ENCODE measurements around the gene GNA12.

Gene GNA12

DNA sequence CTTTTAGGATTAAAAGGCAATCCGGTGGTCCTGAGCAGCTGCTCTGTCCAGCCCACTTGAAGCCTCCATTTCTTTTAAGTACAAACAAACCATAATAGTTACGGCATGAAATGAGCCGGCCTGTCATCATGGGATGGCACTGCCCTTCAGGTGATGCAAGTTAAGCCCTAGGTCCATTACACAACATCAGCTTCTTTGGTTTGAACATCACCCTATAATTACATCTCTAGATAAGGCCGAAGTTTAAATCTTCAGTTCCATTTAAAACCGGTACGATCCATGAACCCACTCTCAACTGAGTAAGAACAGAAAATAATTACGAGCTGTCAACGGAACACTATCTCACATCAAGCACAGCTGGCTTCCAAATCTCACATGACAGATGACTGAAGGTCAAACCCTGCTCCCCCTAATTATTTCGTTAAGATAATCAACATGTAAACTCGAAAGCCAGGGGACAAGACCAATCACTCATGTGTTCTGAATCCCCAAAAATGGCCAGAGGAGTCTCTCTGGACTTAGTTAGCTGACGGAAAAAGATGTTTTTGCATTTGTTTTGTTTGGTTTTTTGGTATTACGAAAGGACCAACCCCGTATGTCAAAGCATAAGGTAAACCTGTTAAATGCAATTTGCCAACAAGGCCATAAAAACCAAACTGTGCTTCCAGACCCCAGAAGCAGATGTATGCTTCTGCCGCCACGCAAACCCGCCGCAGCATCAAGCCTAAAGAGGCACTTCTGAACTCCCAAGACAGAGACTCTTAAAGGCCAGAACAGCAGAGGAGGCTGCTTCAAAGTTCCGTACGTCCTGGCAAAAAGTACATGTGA lies 10.8 kb downstream of the GNA12 start:
- no peak for DNase-seq (ENCODE audit: low read depth)
- no peak overlapping the region for H3K9ac ChIP-seq (ENCODE audit: low read length)
- H3K27me3 ChIP-seq (replicated peaks; ENCODE audit: control insufficient read depth, insufficient read depth, low read length) = no peaks in the 10 kb centered on the region
- H3K4me3 ChIP-seq (ENCODE audit: low read length) = no peak overlapping the region
- H3K9me3 ChIP-seq (ENCODE audit: control insufficient read depth, low read length) = no peaks in the 10 kb centered on the region
- H3K4me1 ChIP-seq (ENCODE audit: control insufficient read depth, insufficient read depth, low read length) = peaks cover 22% of the 10 kb centered on the region
- H3K36me3 ChIP-seq (ENCODE audit: control insufficient read depth, insufficient read depth, low read length, severe bottlenecking) = peaks cover 6% of the 10 kb centered on the region

DNA sequence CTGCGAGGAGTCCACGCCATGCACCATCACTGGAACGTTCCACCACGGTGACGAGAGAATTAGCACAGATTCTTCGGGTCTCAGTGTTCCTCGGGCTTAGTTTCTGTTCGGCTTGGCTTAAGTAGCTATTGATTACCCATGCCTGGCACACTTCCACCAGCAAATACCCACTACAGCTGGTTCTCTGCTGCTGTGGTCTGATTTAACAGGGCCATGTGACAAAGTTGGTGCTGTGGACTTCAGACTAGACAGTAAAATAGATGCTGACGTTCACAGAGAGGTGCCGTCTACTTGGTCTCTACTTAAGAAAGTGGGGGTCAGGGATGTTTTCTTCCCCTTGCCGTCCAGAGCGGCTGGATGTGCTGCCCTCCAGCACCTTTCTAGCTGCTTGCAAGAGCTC lies 11.6 kb downstream of the GNA12 start:
- no peak for DNase-seq (ENCODE audit: low read depth)
- no peak overlapping the region for H3K9ac ChIP-seq (ENCODE audit: low read length)
- H3K9me3 ChIP-seq (ENCODE audit: control insufficient read depth, low read length) = no peaks in the 10 kb centered on the region
- peaks cover 24% of the 10 kb centered on the region for H3K4me1 ChIP-seq (ENCODE audit: control insufficient read depth, insufficient read depth, low read length)
- peaks cover 5% of the 10 kb centered on the region for H3K36me3 ChIP-seq (ENCODE audit: control insufficient read depth, insufficient read depth, low read length, severe bottlenecking)
- H3K27me3 ChIP-seq (replicated peaks; ENCODE audit: control insufficient read depth, insufficient read depth, low read length) = no peaks in the 10 kb centered on the region
- no peak overlapping the region for H3K4me3 ChIP-seq (ENCODE audit: low read length)

DNA sequence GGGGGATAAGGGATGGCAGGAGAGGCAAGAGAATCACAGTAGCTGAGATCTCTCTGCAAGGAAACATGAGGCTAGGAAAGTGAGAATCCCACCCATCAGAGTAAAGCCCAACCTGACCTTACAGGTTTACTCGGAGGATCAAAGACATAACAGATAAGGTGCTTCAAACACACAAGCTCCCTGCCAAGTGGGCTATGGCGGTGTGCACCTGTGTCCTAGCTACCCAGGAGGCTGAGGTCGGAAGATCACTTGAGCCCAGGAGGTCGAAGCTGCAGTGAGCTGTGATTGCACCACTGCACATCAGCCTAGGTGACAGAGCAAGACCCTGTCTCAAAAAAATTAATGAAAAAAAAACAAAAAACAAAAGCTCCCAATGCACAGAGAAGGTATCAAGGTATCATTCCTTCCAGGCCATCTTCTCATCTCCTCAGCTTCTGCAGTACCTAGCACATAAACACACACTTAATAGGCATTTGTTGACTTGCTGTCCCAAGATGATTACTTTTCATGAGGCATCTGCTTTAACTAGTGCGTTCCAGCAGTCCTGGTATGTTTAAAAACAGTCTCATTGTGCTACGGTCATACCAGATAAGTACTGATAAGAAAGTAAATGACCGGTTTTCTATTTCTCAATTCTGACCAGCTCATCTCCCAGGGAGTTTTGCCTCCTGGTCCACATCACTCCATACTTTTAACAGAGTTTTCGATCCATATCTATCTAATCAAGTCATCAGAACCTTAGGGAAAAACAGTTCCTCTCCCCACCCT lies 13.3 kb downstream of the GNA12 start:
- Histone ChIP-seq H3K4me1 (ENCODE audit: control insufficient read depth, insufficient read depth, low read length) (peaks cover 34% of the 10 kb centered on the region), H3K27me3 (replicated peaks; ENCODE audit: control insufficient read depth, insufficient read depth, low read length) (no peaks in the 10 kb centered on the region), H3K36me3 (ENCODE audit: control insufficient read depth, insufficient read depth, low read length, severe bottlenecking) (peaks cover 5% of the 10 kb centered on the region)

DNA sequence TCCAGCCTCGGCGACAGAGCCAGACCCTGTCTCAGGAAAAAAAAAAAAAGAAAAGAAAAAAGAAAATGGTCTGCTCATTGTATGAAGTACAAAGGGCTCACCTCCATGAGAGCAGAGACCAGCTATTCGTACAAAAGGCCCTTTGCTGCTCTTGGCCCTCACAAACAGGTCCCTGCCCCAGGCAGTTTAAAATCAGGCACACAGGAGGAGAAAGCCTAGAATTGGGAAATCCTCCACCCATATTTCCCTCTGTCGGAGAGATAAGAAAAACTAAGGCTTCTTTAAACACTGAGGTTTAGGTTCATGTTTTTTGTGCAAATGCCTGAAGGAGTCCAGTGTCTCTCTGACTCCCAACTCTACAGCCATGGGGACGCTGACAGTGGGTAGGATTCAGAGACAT lies 15.1 kb downstream of the GNA12 start:
- H3K27me3 ChIP-seq (replicated peaks; ENCODE audit: control insufficient read depth, insufficient read depth, low read length) = no peaks in the 10 kb centered on the region
- no peak overlapping the region for H3K4me3 ChIP-seq (ENCODE audit: low read length)
- peaks cover 28% of the 10 kb centered on the region for H3K4me1 ChIP-seq (ENCODE audit: control insufficient read depth, insufficient read depth, low read length)
- H3K9me3 ChIP-seq (ENCODE audit: control insufficient read depth, low read length) = no peaks in the 10 kb centered on the region
- H3K36me3 ChIP-seq (ENCODE audit: control insufficient read depth, insufficient read depth, low read length, severe bottlenecking) = no peaks in the 10 kb centered on the region
- H3K9ac ChIP-seq (ENCODE audit: low read length) = no peak overlapping the region
- no peak for DNase-seq (ENCODE audit: low read depth)

More for the DNA sequence above, 13.3 kb downstream of the GNA12 start:
- Histone ChIP-seq H3K9me3 (ENCODE audit: control insufficient read depth, low read length) (no peaks in the 10 kb centered on the region), H3K4me3 (ENCODE audit: low read length) (no peak overlapping the region), H3K9ac (ENCODE audit: low read length) (no peak overlapping the region)
- DNase-seq (ENCODE audit: low read depth) = no peak

DNA sequence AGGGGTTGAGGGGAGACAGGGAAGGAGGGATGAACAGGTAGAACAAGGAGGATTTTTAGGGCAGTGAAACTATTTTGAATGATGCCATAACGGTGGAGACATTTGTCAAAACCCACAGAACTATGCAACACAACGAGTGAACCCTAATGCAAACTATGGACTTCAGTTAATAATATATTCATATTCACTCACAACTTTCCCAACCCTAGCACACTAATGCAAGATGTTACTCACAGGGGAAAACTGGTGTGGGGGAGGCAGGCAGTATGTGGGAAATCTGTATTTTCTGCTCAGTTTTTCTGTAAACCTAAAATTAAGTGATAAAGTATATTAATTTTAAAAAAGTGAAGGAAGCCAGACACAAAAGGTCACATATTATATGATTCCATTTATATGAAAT lies 17.3 kb downstream of the GNA12 start:
- Histone ChIP-seq H3K9me3 (ENCODE audit: control insufficient read depth, low read length) (no peaks in the 10 kb centered on the region), H3K4me1 (ENCODE audit: control insufficient read depth, insufficient read depth, low read length) (peaks cover 51% of the 10 kb centered on the region), H3K27me3 (replicated peaks; ENCODE audit: control insufficient read depth, insufficient read depth, low read length) (no peaks in the 10 kb centered on the region), H3K4me3 (ENCODE audit: low read length) (no peak overlapping the region), H3K9ac (ENCODE audit: low read length) (no peak overlapping the region), H3K36me3 (ENCODE audit: control insufficient read depth, insufficient read depth, low read length, severe bottlenecking) (no peaks in the 10 kb centered on the region)
- no peak for DNase-seq (ENCODE audit: low read depth)

DNA sequence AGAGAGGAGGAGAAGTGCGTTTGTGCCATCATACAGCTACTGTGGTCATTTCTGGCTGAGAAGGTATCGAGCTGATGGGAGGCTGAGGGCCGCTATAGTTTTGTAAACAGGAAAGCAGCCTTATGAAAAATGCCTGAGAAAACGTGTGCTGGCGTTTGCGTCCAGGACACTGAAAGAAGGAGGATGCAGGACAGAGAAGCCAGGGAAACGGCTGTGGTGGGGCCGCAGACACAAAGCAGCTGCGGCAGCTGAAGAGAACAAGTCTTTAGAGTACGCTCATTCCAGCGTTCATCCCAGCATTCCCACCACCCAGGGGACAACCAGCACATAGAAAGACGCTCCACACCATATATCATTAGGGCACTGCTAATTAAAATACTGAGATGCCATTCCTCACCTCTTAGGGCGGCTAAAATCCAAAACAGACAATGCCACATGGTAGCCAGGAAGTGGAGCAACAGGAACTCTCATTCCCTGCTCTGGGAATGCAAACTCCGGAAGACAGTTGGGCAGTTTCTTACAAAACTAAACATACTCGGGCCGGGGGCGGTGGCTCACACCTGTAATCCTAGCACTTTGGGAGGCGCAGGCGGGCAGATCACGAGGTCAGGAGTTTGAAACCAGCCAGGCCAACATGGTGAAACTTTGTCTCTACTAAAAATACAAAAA lies 18.4 kb downstream of the GNA12 start:
- Histone ChIP-seq H3K36me3 (ENCODE audit: control insufficient read depth, insufficient read depth, low read length, severe bottlenecking) (no peaks in the 10 kb centered on the region), H3K9ac (ENCODE audit: low read length) (no peak overlapping the region), H3K9me3 (ENCODE audit: control insufficient read depth, low read length) (no peaks in the 10 kb centered on the region), H3K4me1 (ENCODE audit: control insufficient read depth, insufficient read depth, low read length) (peaks cover 58% of the 10 kb centered on the region), H3K27me3 (replicated peaks; ENCODE audit: control insufficient read depth, insufficient read depth, low read length) (no peaks in the 10 kb centered on the region), H3K4me3 (ENCODE audit: low read length) (no peak overlapping the region)
- no peak for DNase-seq (ENCODE audit: low read depth)

DNA sequence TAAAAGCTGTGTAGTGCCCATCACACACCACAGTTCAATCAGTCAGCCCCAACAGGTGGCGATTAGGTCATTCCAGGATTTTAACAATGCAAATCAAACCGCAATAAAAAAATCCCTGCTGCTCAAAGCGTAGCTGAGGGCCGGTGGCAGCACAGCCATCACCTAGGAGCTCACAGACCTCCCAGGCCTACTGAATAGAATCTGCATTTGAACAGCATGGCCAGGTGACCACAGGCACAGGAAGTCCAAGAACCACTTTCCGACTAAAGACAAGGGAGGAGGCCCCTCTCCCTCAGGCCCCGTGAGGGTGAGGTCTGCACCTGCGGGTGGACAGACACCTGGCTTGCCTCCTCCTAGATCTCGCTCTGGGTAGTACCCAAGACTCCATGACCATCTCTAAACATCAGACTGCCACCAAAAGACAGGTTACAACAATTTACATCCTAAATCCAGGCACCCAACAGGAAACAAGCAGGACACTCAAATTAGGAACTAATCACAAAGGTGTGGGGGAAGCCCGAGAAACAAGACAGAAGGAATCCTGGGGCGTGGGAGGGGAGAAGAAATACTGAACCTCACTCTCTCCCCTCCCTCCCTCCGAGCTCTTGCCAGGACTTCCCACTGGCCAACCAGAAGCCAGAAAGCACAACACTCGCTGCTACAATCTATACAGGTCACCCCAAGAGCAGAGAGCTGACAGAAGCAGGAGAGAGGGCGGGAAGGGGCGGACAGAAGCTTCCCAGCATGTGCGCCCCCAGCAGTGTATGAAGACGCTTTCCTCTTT lies 19.2 kb downstream of the GNA12 start:
- Histone ChIP-seq H3K27me3 (replicated peaks; ENCODE audit: control insufficient read depth, insufficient read depth, low read length) (no peaks in the 10 kb centered on the region), H3K36me3 (ENCODE audit: control insufficient read depth, insufficient read depth, low read length, severe bottlenecking) (no peaks in the 10 kb centered on the region), H3K4me3 (ENCODE audit: low read length) (no peak overlapping the region), H3K9ac (ENCODE audit: low read length) (no peak overlapping the region), H3K4me1 (ENCODE audit: control insufficient read depth, insufficient read depth, low read length) (peaks cover 61% of the 10 kb centered on the region), H3K9me3 (ENCODE audit: control insufficient read depth, low read length) (no peaks in the 10 kb centered on the region)
- DNase-seq (ENCODE audit: low read depth) = no peak

DNA sequence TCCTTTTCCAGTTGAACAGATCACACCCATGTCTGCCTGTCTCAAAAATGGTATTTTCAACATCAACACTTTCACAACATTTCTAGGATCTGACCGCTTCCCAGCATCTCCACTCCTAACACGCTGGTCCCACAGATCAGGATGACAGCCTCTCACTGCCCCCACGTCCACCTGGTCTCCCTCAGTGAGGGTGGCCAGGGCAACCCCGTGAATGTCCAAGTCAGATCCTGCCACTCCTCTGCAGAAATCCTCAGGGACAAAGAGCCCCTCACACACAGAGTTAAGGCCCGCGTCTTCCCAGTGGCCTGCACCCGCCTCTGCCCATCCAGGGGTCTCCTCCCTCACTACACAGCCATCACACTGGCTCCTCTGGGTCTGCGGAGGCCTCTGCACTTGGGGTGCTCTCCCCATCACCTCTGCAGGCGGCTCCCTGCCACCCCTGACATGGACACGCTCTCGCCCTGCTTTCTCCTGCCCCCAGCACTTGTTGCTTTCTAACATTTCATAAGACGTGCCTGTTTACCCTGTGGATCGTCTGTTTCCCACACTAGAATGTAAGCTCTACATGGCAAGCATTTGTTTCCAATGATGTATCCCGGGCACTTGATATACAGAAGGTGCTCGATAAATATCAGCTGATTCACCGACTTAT lies 20.0 kb downstream of the GNA12 start:
- no peak overlapping the region for H3K4me3 ChIP-seq (ENCODE audit: low read length)
- no peaks in the 10 kb centered on the region for H3K27me3 ChIP-seq (replicated peaks; ENCODE audit: control insufficient read depth, insufficient read depth, low read length)
- no peaks in the 10 kb centered on the region for H3K36me3 ChIP-seq (ENCODE audit: control insufficient read depth, insufficient read depth, low read length, severe bottlenecking)
- DNase-seq (ENCODE audit: low read depth) = no peak
- peaks cover 69% of the 10 kb centered on the region for H3K4me1 ChIP-seq (ENCODE audit: control insufficient read depth, insufficient read depth, low read length)
- no peaks in the 10 kb centered on the region for H3K9me3 ChIP-seq (ENCODE audit: control insufficient read depth, low read length)
- no peak overlapping the region for H3K9ac ChIP-seq (ENCODE audit: low read length)

DNA sequence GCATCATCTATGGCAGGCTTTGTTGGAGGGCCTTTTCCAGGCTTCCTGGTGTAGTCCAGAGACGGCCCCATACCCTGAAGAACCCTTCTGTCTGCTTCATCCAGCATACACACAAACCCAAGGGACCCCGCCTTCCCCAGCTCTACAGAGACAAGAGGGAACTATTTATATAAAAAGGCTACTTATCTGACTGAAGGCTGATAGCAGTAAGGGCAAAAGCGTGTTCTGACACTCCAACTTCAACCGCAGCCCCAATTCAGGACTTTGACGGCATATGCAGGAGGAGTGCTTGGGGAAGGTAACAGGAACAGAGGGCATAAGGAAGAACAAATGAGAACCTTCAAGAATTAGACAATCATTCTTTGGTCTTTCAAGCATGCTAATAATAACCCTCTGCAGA lies 21.0 kb downstream of the GNA12 start:
- H3K27me3 ChIP-seq (replicated peaks; ENCODE audit: control insufficient read depth, insufficient read depth, low read length) = no peaks in the 10 kb centered on the region
- no peaks in the 10 kb centered on the region for H3K9me3 ChIP-seq (ENCODE audit: control insufficient read depth, low read length)
- peak overlapping the region; percentile 14 for H3K4me3 ChIP-seq (ENCODE audit: low read length)
- H3K9ac ChIP-seq (ENCODE audit: low read length) = peak overlapping the region; percentile 2
- no peak for DNase-seq (ENCODE audit: low read depth)
- H3K36me3 ChIP-seq (ENCODE audit: control insufficient read depth, insufficient read depth, low read length, severe bottlenecking) = no peaks in the 10 kb centered on the region
- peaks cover 79% of the 10 kb centered on the region for H3K4me1 ChIP-seq (ENCODE audit: control insufficient read depth, insufficient read depth, low read length)

DNA sequence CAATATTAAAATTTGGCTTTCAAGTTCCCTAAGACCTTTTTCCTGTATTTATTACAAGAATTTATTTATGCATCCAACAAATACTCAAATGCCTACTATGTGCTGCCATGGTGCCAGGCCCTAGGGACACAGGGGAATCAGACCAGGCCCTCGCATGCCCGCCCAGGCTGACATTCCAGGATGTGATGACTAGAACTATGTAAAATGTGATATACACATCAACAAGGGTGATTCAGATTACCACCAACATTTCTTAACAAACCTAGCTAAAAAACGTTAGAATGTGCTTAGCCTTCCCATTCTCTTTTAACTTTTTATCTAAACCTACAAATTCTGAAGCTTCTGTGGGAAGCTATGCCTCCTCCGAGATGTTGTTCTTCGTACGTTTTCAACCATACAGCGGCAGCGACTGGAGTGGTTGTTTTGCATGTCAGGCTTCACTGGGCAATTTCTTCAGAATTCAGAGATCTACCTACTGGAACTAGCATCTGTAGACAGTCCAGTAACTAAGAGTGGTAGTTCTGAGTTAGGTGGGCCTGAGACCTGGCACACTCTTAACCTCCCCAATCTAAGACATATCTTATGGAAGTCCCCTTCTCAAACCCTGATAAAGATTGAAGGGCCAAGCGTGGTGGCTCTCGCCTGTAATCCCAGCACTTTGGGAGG lies 22.1 kb downstream of the GNA12 start:
- Histone ChIP-seq H3K4me1 (ENCODE audit: control insufficient read depth, insufficient read depth, low read length) (peaks cover 79% of the 10 kb centered on the region), H3K9ac (ENCODE audit: low read length) (peak overlapping the region; percentile 78), H3K27me3 (replicated peaks; ENCODE audit: control insufficient read depth, insufficient read depth, low read length) (no peaks in the 10 kb centered on the region), H3K9me3 (ENCODE audit: control insufficient read depth, low read length) (no peaks in the 10 kb centered on the region), H3K36me3 (ENCODE audit: control insufficient read depth, insufficient read depth, low read length, severe bottlenecking) (no peaks in the 10 kb centered on the region), H3K4me3 (ENCODE audit: low read length) (peak overlapping the region; percentile 52)
- peak; percentile 78 for DNase-seq (ENCODE audit: low read depth)
